NCI-H1694 treated with DMSO at 0.1 percent for 48 hours (cell line): ENCODE results near the gene LRRC37A3.
A peak's percentile ranks its signal among the peaks of the same experiment; 100 is the strongest.
"Not testable (repeated sequence)": the region's sequence is repeated elsewhere in the genome, so short reads cannot be mapped to it uniquely, and the experiment has no call there.

Source experiments
- DNase-seq: peaks from one replicate; lab custom pipeline; 2025; lab: John Stamatoyannopoulos, UW

Gene LRRC37A3

GRCh38 chr17:64919289-64920025, at the start of gene LRRC37A3:
Gene LRRC37A3 (minus strand): TSS chr17:64919478. CDS start chr17:64897257, 22,221 bp downstream.
- DNase-seq: peak; percentile 96

- DNase-seq: peak; percentile 59
Observed at GRCh38 chr17:64965873-64966287, 46.6 kb upstream of the LRRC37A3 start.

- not testable (repeated sequence) for DNase-seq
Observed at GRCh38 chr17:64965256-64965872, 46.1 kb upstream of the LRRC37A3 start.

GRCh38 chr17:64964796-64965195, 45.5 kb upstream of the LRRC37A3 start:
- peak; percentile 33 for DNase-seq

- not testable (repeated sequence) for DNase-seq
Observed at GRCh38 chr17:64963814-64964213, 44.5 kb upstream of the LRRC37A3 start.

GRCh38 chr17:64961563-64962378, 42.5 kb upstream of the LRRC37A3 start:
- peak; percentile 63 for DNase-seq

GRCh38 chr17:64951877-64952276, 32.6 kb upstream of the LRRC37A3 start:
- DNase-seq: no peak

GRCh38 chr17:64950871-64951270, 31.6 kb upstream of the LRRC37A3 start:
- DNase-seq: no peak

- no peak for DNase-seq
Observed at GRCh38 chr17:64947152-64947551, 27.9 kb upstream of the LRRC37A3 start.

GRCh38 chr17:64941761-64942160, 22.5 kb upstream of the LRRC37A3 start:
- DNase-seq: no peak

GRCh38 chr17:64941045-64941444, 21.8 kb upstream of the LRRC37A3 start:
- DNase-seq: no peak

- DNase-seq: no peak
Observed at GRCh38 chr17:64940055-64940454, 20.8 kb upstream of the LRRC37A3 start.

- DNase-seq: no peak
Observed at GRCh38 chr17:64938925-64939474, 19.7 kb upstream of the LRRC37A3 start.

GRCh38 chr17:64938290-64938689, 19.0 kb upstream of the LRRC37A3 start:
- DNase-seq: no peak

- DNase-seq: no peak
Observed at GRCh38 chr17:64936117-64936516, 16.8 kb upstream of the LRRC37A3 start.

- not testable (repeated sequence) for DNase-seq
Observed at GRCh38 chr17:64934284-64934778, 15.1 kb upstream of the LRRC37A3 start.

GRCh38 chr17:64932850-64933249, 13.6 kb upstream of the LRRC37A3 start:
- DNase-seq: not testable (repeated sequence)

GRCh38 chr17:64930374-64930773, 11.1 kb upstream of the LRRC37A3 start:
- DNase-seq: not testable (repeated sequence)

GRCh38 chr17:64929419-64930209, 10.3 kb upstream of the LRRC37A3 start:
- not testable (repeated sequence) for DNase-seq

GRCh38 chr17:64928701-64929100, 9.4 kb upstream of the LRRC37A3 start:
- not testable (repeated sequence) for DNase-seq

GRCh38 chr17:64927444-64927843, 8.2 kb upstream of the LRRC37A3 start:
- peak; percentile 77 for DNase-seq
